ENCODE results near the gene SLC16A4.

Gene SLC16A4

DNA sequence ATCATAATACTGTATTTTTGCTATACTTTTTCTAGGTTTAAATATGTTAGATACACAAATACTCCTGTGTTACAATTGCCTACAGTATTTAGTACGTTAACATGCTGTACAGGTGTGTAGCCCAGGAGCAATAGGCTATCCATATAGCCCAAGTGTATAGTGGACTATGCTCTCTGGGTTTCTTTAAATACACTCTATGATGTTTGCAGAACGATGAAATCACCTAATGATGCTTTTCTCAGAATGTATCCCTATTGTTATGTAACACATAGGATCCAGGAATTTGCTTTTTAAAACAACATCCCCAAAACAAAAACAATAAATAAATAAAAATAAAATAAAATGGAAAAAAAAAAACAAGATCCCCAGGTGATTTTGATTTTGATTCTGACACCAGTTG lies 69.8 kb downstream of the SLC16A4 start:
- no peak for DNase-seq

DNA sequence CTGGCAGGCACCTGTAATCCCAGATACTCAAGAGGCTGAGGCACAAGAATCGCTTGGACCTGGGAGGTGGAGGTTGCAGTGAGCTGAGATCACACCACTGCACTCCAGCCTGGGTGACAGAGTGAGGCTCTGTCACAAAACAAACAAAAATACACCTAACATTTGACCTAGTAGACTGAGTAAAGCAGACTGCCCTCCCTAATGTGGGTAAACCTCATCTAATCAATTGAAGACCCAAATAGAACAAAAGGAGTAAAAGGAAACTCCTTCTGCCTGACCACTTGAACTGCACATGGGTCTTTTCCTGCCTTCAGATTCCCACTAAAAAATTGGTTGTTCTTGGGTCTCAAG lies 70.7 kb downstream of the SLC16A4 start:
- DNase-seq: no peak

DNA sequence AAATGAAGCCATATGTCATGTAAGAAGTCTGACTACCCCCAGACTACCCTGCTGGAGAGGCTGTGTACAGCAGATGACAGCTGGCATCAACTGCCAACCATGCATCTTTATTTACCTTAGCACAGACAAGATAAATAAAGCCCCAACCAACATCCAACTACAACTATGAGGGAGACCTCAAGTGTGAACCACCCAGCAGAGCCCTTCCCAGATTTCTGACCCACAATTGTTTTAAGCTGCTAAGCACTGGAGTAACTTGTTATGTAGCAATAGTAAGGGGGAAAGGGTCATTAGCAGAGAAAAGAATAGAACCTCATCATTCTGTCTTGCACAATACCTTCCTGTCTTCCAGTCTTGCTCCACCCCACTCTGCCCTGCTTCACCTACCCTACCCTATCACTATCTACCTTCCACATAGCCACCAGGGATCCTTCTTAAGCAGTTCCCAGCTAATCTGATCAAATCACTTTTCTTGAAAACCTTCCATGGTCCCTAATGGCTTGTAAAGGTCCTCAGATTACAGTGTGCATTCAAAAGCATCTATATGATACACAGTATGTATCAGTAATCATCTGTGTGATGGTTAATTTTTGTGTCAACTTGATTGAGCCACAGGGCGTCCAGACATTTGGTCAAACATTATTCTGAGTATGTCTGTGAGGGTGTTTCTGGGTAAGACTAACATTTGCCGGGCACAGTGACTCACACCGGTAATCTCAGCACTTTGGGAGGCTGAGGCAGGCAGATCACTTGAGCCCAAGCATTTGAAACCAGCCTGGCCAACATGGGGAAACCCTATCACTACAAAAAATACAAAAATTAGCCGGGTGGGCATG lies 71.3 kb downstream of the SLC16A4 start:
- DNase-seq: no peak

DNA sequence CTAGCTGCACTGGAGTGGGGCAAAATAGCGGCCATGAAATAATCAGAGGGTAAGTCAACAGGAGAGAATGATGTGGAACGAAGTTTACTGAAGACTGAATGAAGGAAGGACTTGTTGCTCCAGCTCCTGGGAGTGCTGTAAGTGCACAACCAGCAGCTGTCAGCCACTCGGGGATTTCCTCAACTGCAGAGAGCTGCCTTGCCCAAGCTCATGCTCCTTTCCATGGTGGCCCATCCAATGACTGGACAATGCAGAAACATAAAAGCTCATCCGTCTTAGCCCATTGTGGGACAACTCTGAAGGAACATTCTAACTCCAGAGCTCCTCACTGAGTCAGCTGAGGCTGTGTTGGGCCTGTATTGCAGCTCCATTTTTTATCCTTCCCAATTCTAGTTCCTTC lies 72.8 kb downstream of the SLC16A4 start:
- no peak for DNase-seq

DNA sequence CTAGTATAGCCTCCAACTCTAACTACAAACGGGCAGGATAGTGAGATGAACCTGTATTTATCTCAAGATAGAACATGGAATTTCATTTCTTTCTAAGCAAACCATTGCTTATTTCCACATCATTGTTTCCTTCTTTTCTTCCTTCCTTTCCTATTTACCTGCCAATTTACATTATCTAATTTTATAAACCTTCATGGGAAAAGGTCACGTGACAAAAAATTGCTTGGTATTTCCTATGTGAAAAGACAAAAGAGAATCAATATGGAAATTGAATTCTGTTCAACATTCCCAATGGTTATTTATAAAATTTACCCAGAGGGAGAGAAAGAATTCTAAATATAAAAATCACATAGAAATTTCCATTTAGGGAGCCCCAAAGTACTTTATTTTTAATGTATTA lies 74.1 kb downstream of the SLC16A4 start:
- no peak for DNase-seq
